HCT116 (cell line): ENCODE measurements around the gene ACSL5. TPM values are rescaled to one million over a fixed set of nuclear protein-coding genes. Genes with fewer than 3 reads are reported as not detected.

ENCODE experiments used
- ATAC-seq: fragments of 200-7000 bp; cut with Tn5 transposase; 2 replicates; pipeline ENCODE4 v1.9.1; 2020; ENCODE audit warnings: mild to moderate bottlenecking, moderate library complexity
- BruUV-seq: library from RNA; stranded (reverse); fragments of 400-500 nt; replicated peaks from 2 replicates; lab custom pipeline; 2021; lab: Mats Ljungman, UMichigan
- CTCF ChIA-PET: fragments of 300-600 bp; sonication (Branson Sonifier 250); formaldehyde crosslinking; loops from one replicate; lab custom pipeline; 2021; ENCODE audit warnings: antibody characterized with exemption; lab: Charles Lee
- POLR2A ChIA-PET: fragments of 300-600, 350-600 bp; sonication (Branson Sonifier 250); formaldehyde crosslinking; loops from one replicate; lab custom pipeline; 2021; ENCODE audit warnings: antibody characterized with exemption; lab: Charles Lee
- RAD21 ChIA-PET, 2 experiments: fragments of 300-600 bp; sonication (Branson Sonifier 250); formaldehyde crosslinking; loops; one replicate each; lab custom pipeline; 2023; ENCODE audit warnings: low total read pairs in 2 of 2; ENCODE audit not compliant: uncharacterized antibody in 2 of 2, unreplicated experiment in 2 of 2, low non-redundant PET in 1 of 2; lab: Charles Lee
- DNase-seq: peaks from one replicate; pipeline ENCODE4 v3.0.0-alpha.2; 2010; ENCODE audit warnings: low read depth, low spot score
- H2AFZ ChIP-seq: fragments of 200-600 bp; shearing (Covaris generic), sonication (generic); 2 replicates; pipeline ENCODE4 v1.6.1; 2017; ENCODE audit warnings: low read depth, mixed run types, mixed read lengths, antibody characterized with exemption, low read length; ENCODE audit not compliant: poor library complexity, severe bottlenecking
- H3K27ac ChIP-seq: 2 replicates; pipeline ENCODE4 v1.5.1; 2012; ENCODE audit warnings: low read depth, low read length
- H3K27me3 ChIP-seq: fragments of 200-600 bp; sonication (generic); 2 replicates; pipeline ENCODE4 v1.6.1; 2016; ENCODE audit warnings: mixed run types, low read length, mixed read lengths; ENCODE audit not compliant: insufficient read depth
- H3K36me3 ChIP-seq, 2 experiments: fragments of 200-500 bp in 1 of 2; fragments of 200-600 bp in 1 of 2; sonication (Bioruptor generic) in 1 of 2; sonication (generic) in 1 of 2; 2 replicates each; pipeline versions ENCODE4 v1.5.1 to v1.6.1; 2014 to 2016; ENCODE audit warnings: low read length in 2 of 2, inconsistent platforms in 1 of 2, mixed read lengths in 1 of 2, mixed run types in 1 of 2; ENCODE audit not compliant: insufficient read depth in 2 of 2, control insufficient read depth in 1 of 2
- H3K4me1 ChIP-seq, 2 experiments: fragments of 200-600 bp in 1 of 2; sonication (generic) in 1 of 2; 2 replicates each; pipeline versions ENCODE4 v1.5.1 to v1.6.1; 2012 to 2017; ENCODE audit warnings: low read length in 2 of 2, inconsistent platforms in 1 of 2, mild to moderate bottlenecking in 1 of 2, mixed read lengths in 1 of 2, mixed run types in 1 of 2, moderate library complexity in 1 of 2; ENCODE audit not compliant: insufficient read depth in 2 of 2, control insufficient read depth in 1 of 2
- H3K4me2 ChIP-seq: fragments of 200-600 bp; sonication (generic); 2 replicates; pipeline ENCODE4 v1.6.1; 2017; ENCODE audit warnings: mixed run types, low read length, mixed read lengths
- H3K4me3 ChIP-seq, 2 experiments: fragments of 200-600 bp in 1 of 2; sonication (generic) in 1 of 2; replicated peaks in 1 of 2; 2 replicates each; pipeline ENCODE4 v1.5.1; 2011 to 2016; ENCODE audit warnings: low read length in 2 of 2, control low read depth in 1 of 2, low read depth in 1 of 2, mild to moderate bottlenecking in 1 of 2, mixed read lengths in 1 of 2, mixed run types in 1 of 2
- H3K79me2 ChIP-seq: fragments of 200-600 bp; sonication (generic); 2 replicates; pipeline ENCODE4 v1.6.1; 2017; ENCODE audit warnings: mild to moderate bottlenecking, mixed run types, low read length, moderate library complexity, mixed read lengths; ENCODE audit not compliant: insufficient read depth
- H3K9ac ChIP-seq: fragments of 200-600 bp; sonication (generic); 2 replicates; pipeline ENCODE4 v1.6.1; 2016; ENCODE audit warnings: low read length, mixed read lengths
- H3K9me2 ChIP-seq: fragments of 200-600 bp; sonication (generic), shearing (Covaris generic); 2 replicates; pipeline ENCODE4 v1.6.1; 2017; ENCODE audit warnings: mixed run types, mild to moderate bottlenecking, moderate library complexity; ENCODE audit not compliant: insufficient read depth
- H3K9me3 ChIP-seq, 2 experiments: fragments of 200-500 bp in 1 of 2; fragments of 200-600 bp in 1 of 2; sonication (Bioruptor generic) in 1 of 2; sonication (generic) in 1 of 2; 2 replicates each; pipeline ENCODE4 v1.6.1; 2014 to 2017; ENCODE audit warnings: low read length in 2 of 2, mixed read lengths in 2 of 2, inconsistent platforms in 1 of 2, low read depth in 1 of 2, mild to moderate bottlenecking in 1 of 2, mixed run types in 1 of 2, moderate library complexity in 1 of 2; ENCODE audit not compliant: control insufficient read depth in 1 of 2, insufficient read depth in 1 of 2
- H4K20me1 ChIP-seq: fragments of 200-600 bp; sonication (generic), shearing (Covaris generic); 2 replicates; pipeline ENCODE4 v1.6.1; 2017; ENCODE audit warnings: mixed run types, mild to moderate bottlenecking, moderate library complexity; ENCODE audit not compliant: insufficient read depth
- CBX3 ChIP-seq: IDR thresholded peaks from 2 replicates; pipeline ENCODE4 v1.6.1; 2012; ENCODE audit warnings: low read depth
- CEBPB ChIP-seq: IDR thresholded peaks from 2 replicates; pipeline ENCODE4 v1.6.1; 2012; ENCODE audit warnings: low read depth
- CTCF ChIP-seq, 3 experiments: fragments of 200-600 bp in 1 of 3; sonication (generic) in 1 of 3; IDR thresholded peaks in 2 of 3; conservative IDR thresholded peaks in 1 of 3; 2 replicates each; pipeline ENCODE4 v1.5.1; 2012 to 2017; ENCODE audit warnings: low read depth in 2 of 3, low read length in 2 of 3, antibody characterized with exemption in 1 of 3, borderline replicate concordance in 1 of 3, control low read depth in 1 of 3, mild to moderate bottlenecking in 1 of 3, mixed read lengths in 1 of 3, mixed run types in 1 of 3, moderate library complexity in 1 of 3; ENCODE audit not compliant: insufficient read depth in 1 of 3
- EGR1 ChIP-seq: IDR thresholded peaks from 2 replicates; pipeline ENCODE4 v1.6.1; 2012; ENCODE audit warnings: low read depth
- ELF1 ChIP-seq: IDR thresholded peaks from 2 replicates; pipeline ENCODE4 v1.6.1; 2012; ENCODE audit warnings: low read depth, borderline replicate concordance
- EZH2 ChIP-seq: fragments of 200-600 bp; sonication (generic); IDR thresholded peaks from 2 replicates; pipeline ENCODE4 v1.6.1; 2017; ENCODE audit warnings: antibody characterized with exemption, mixed run types
- EZH2phosphoT487 ChIP-seq: fragments of 200-600 bp; IDR thresholded peaks from 2 replicates; pipeline ENCODE4 v1.6.1; 2018; ENCODE audit warnings: antibody characterized with exemption, borderline replicate concordance
- JUND ChIP-seq: IDR thresholded peaks from 2 replicates; pipeline ENCODE4 v1.6.1; 2012
- POLR2AphosphoS5 ChIP-seq: IDR thresholded peaks from 2 replicates; pipeline ENCODE4 v1.6.1; 2011; ENCODE audit warnings: mild to moderate bottlenecking, low read depth, low read length, moderate library complexity
- RAD21 ChIP-seq: IDR thresholded peaks from 2 replicates; pipeline ENCODE4 v1.6.1; 2012; ENCODE audit warnings: low read depth, mild to moderate bottlenecking
- REST ChIP-seq: IDR thresholded peaks from 2 replicates; pipeline ENCODE4 v1.6.1; 2012; ENCODE audit warnings: low read depth
- SP1 ChIP-seq: IDR thresholded peaks from 2 replicates; pipeline ENCODE4 v1.6.1; 2012; ENCODE audit warnings: low read depth
- SRF ChIP-seq: IDR thresholded peaks from 2 replicates; pipeline ENCODE4 v1.6.1; 2012; ENCODE audit warnings: low read depth
- TCF7L2 ChIP-seq: IDR thresholded peaks from 2 replicates; pipeline ENCODE4 v1.7.0; 2011; ENCODE audit warnings: borderline replicate concordance, inconsistent platforms; ENCODE audit not compliant: insufficient read depth, insufficient read length; ENCODE audit errors: extremely low read depth
- ZBTB33 ChIP-seq: IDR thresholded peaks from 2 replicates; pipeline ENCODE4 v1.6.1; 2011; ENCODE audit warnings: mild to moderate bottlenecking, low read length, moderate library complexity; ENCODE audit not compliant: insufficient replicate concordance; ENCODE audit errors: extremely low read depth
- ZNF274 ChIP-seq: fragments of 200-500 bp; sonication (Bioruptor generic); IDR thresholded peaks from 2 replicates; pipeline ENCODE4 v1.6.1; 2014; ENCODE audit warnings: mild to moderate bottlenecking, low read depth, low read length, inconsistent platforms
- intact Hi-C: fragments of 100-400 bp; cut with micrococcal nuclease; formaldehyde crosslinking; loops from 2 replicates; pipeline ENCODE4 v1.10.0; 2022
- total RNA-seq: library from RNA; stranded (reverse); gene quantifications from one replicate; pipeline ENCODE4 v1.2.1, GENCODE V29; 2021; ENCODE audit not compliant: unreplicated experiment
- TF ChIP-seq, protein P1 (sequence below): IDR thresholded peaks from 2 replicates; pipeline ENCODE4 v1.6.1; 2012

ACSL5 gene
- total RNA-seq, 1 experiment from 2014 or later = 195 TPM

- DNase-seq (no peak), ATAC-seq (peak; percentile 48)
- Histone ChIP-seq H3K79me2 (no peaks in the 10 kb centered on the region), H3K27ac (no peak overlapping the region), H3K27me3 (no peaks in the 10 kb centered on the region), H4K20me1 (no peaks in the 10 kb centered on the region), H3K9ac (no peak overlapping the region), H3K4me3 (no peak overlapping the region), H3K36me3 (no peaks in the 10 kb centered on the region), H3K4me2 (peak overlapping the region; percentile 17), H3K9me2 (no peaks in the 10 kb centered on the region), H3K4me1 (peaks cover 27 to 38% of the 10 kb centered on the region in 2 experiments), H3K9me3 (no peaks in the 10 kb centered on the region), H2AFZ (peak overlapping the region; percentile 59)
- ChIA-PET POLR2A (no interaction called here), RAD21 (no interaction called here), CTCF (no interaction called here)
- intact Hi-C loops = no loop called here
- TF ChIP-seq SRF (no peak), CEBPB (no peak), TCF7L2 (no peak), REST (no peak), EGR1 (no peak), ELF1 (no peak), EZH2phosphoT487 (no peak), JUND (no peak), ZNF274 (no peak), CBX3 (no peak), CTCF (IDR thresholded peaks at IDR 0.05 in 2 of 3, conservative IDR thresholded peaks at IDR 0.05 in 1 of 3; ENCODE audit: borderline replicate concordance in 1 of 3, insufficient read depth in 1 of 3, low read depth in 2 of 3, low read length in 2 of 3) (no peak), RAD21 (no peak), SP1 (no peak), POLR2AphosphoS5 (no peak), EZH2 (no peak), ZBTB33 (no peak)
- TF ChIP-seq, protein P1, sequence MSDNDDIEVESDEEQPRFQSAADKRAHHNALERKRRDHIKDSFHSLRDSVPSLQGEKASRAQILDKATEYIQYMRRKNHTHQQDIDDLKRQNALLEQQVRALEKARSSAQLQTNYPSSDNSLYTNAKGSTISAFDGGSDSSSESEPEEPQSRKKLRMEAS = no peak
- BruUV-seq = no TSS peak
Measured at GRCh38 chr10:112356686-112357085, 17.2 kb upstream of the ACSL5 start.
